ENCODE results near the gene HIVEP2. TPM values are rescaled to one million over a fixed set of nuclear protein-coding genes. Genes with fewer than 3 reads are reported as not detected.

Gene HIVEP2
- total RNA-seq, 1 donor from 2014 or later: 3.5 TPM

DNA sequence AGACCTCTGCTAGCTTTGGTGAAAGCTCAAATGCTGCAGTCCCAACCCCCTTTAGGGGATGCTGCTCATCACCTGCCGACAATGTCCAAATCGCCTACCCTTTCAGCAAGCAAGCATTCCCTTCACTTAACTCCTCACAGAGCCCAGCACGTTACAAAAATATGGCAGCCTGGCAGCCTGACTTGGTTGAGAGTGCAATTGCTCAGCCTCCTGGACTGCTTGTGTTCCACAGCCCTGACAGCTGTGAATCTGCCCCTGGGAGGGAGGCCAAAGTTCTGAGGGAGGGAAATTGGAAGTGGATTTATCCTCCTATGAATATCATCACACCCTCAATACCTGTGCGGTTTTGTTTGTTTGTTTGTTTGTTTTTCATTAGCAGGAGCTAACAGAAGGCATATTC lies 231.0 kb downstream of the HIVEP2 start:
- Mint-ChIP-seq H3K27me3 (ENCODE audit: low read depth) (no peaks in the 10 kb centered on the region), H3K4me3 (no peak overlapping the region), H3K27ac (ENCODE audit: unreplicated experiment) (no peak overlapping the region), H3K9me3 (peaks cover 5% of the 10 kb centered on the region), H3K36me3 (ENCODE audit: low read depth) (peaks cover 5% of the 10 kb centered on the region), H3K4me1 (peaks cover 8% of the 10 kb centered on the region)
- no peak for DNase-seq (ENCODE audit: low read depth, low spot score)
- TF ChIP-seq, protein P1, sequence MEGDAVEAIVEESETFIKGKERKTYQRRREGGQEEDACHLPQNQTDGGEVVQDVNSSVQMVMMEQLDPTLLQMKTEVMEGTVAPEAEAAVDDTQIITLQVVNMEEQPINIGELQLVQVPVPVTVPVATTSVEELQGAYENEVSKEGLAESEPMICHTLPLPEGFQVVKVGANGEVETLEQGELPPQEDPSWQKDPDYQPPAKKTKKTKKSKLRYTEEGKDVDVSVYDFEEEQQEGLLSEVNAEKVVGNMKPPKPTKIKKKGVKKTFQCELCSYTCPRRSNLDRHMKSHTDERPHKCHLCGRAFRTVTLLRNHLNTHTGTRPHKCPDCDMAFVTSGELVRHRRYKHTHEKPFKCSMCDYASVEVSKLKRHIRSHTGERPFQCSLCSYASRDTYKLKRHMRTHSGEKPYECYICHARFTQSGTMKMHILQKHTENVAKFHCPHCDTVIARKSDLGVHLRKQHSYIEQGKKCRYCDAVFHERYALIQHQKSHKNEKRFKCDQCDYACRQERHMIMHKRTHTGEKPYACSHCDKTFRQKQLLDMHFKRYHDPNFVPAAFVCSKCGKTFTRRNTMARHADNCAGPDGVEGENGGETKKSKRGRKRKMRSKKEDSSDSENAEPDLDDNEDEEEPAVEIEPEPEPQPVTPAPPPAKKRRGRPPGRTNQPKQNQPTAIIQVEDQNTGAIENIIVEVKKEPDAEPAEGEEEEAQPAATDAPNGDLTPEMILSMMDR (conservative IDR thresholded peaks at IDR 0.05): no peak

DNA sequence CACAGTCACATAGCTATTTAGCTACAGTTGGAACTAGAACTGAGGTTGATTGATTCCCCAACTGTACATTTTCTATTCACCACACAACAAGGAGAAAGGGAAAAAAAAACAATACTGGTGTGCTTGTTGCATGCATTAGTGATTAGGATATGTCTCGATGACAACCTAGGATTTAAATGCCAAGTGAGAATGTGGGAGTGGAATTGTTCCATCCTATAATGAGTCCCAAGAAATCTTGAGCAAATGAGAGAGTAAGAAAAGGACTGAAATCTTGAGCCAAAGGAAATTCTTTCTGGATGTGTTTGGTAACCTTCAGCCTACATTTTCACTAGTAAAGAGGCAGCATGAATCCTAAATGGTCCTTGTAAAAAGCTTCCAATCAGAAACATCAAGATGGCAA lies 232.7 kb downstream of the HIVEP2 start:
- no peak for DNase-seq (ENCODE audit: low read depth, low spot score)
- no peaks in the 10 kb centered on the region for H3K36me3 Mint-ChIP-seq (ENCODE audit: low read depth)
- H3K9me3 Mint-ChIP-seq: no peaks in the 10 kb centered on the region
- TF ChIP-seq, protein P1 (conservative IDR thresholded peaks at IDR 0.05): no peak
- H3K4me1 Mint-ChIP-seq: peaks cover 8% of the 10 kb centered on the region
- no peak overlapping the region for H3K27ac Mint-ChIP-seq (ENCODE audit: unreplicated experiment)
- H3K4me3 Mint-ChIP-seq: no peak overlapping the region
- H3K27me3 Mint-ChIP-seq (ENCODE audit: low read depth): no peaks in the 10 kb centered on the region

DNA sequence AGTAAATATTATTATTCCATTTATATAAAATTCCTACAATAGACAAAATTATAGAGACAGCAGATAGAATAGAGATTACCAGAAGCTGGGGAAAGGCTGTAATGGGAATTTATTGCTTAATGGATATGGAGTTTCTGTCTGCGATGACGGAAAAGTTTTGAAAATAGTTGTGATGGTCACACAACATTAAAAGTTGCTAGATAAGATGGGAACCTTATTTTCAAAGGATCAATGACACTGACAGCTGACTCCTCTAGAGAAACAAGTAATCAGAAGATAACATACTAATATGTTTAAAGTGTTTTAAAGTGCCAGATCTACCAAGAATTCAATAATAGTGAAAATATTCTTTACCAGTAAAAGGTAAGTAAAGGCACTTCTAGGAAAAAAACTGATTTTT lies 236.3 kb downstream of the HIVEP2 start:
- no peaks in the 10 kb centered on the region for H3K9me3 Mint-ChIP-seq
- TF ChIP-seq, protein P1 (conservative IDR thresholded peaks at IDR 0.05): no peak
- DNase-seq (ENCODE audit: low read depth, low spot score): no peak
- H3K27me3 Mint-ChIP-seq (ENCODE audit: low read depth): no peaks in the 10 kb centered on the region
- no peak overlapping the region for H3K4me3 Mint-ChIP-seq
- H3K4me1 Mint-ChIP-seq: no peaks in the 10 kb centered on the region
- H3K36me3 Mint-ChIP-seq (ENCODE audit: low read depth): no peaks in the 10 kb centered on the region
- H3K27ac Mint-ChIP-seq (ENCODE audit: unreplicated experiment): no peak overlapping the region

DNA sequence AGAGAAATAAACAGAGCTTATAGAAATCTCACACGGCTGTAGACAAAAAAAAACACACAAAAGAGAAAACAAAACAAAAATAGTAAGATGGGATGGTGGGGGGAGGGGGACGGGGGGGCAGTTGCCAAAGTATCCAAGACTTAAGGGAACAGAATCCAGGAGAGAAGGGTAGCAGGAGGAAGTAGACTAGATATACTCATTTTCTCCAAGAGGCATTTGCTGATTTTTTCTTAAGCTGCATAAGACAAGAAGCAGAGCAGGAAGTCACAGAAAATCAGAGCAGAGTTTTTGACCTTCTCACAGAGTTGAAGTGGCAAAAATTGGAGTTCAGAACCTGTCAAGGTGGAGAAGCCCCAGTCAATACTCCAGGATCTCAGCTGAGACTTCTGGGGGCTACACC lies 237.7 kb downstream of the HIVEP2 start:
- DNase-seq (ENCODE audit: low read depth, low spot score): no peak
- Mint-ChIP-seq H3K36me3 (ENCODE audit: low read depth) (no peaks in the 10 kb centered on the region), H3K27me3 (ENCODE audit: low read depth) (no peaks in the 10 kb centered on the region), H3K27ac (ENCODE audit: unreplicated experiment) (no peak overlapping the region), H3K4me1 (no peaks in the 10 kb centered on the region), H3K4me3 (no peak overlapping the region), H3K9me3 (no peaks in the 10 kb centered on the region)
- TF ChIP-seq, protein P1 (conservative IDR thresholded peaks at IDR 0.05): no peak

DNA sequence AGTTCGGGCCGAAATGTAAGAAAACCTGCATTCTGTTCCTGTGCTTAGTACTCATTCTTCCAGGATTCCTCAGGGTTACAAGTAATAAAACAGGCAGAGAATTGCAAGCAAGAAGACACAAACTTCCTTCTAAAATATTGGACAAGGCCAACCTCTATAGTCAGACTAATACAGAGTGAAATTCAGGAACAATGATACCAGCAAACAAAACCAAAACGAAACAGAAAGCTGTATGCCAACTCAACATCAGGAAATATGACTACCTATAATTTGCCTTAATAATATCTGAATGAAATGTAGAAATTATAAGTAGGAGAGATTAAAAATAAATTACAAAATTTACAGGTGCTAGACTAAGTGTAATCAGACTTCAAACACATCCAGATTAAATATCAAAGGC lies 238.8 kb downstream of the HIVEP2 start:
- Mint-ChIP-seq H3K36me3 (ENCODE audit: low read depth) (no peaks in the 10 kb centered on the region), H3K9me3 (no peaks in the 10 kb centered on the region), H3K27ac (ENCODE audit: unreplicated experiment) (no peak overlapping the region), H3K4me3 (no peak overlapping the region), H3K4me1 (no peaks in the 10 kb centered on the region), H3K27me3 (ENCODE audit: low read depth) (no peaks in the 10 kb centered on the region)
- no peak for DNase-seq (ENCODE audit: low read depth, low spot score)
- TF ChIP-seq, protein P1 (conservative IDR thresholded peaks at IDR 0.05): no peak

DNA sequence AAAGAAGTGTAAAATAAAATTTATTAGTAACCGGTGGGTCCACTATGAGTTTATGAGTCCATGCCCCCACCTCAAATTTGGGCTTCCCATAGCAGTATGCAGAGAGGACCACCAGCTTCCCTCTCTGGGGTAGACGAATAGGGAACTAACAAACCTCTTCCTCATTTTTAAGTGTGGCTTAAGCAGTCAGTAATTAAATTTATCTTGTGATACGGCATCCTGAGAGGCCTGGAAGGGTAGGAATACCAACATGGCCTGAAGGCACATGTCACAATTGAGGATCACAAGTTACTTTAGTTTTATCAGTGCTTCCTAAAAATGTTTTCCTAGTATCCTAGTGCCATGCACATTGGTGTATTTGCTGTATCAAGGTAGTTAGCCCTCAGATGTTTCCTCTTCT lies 239.9 kb downstream of the HIVEP2 start:
- no peaks in the 10 kb centered on the region for H3K4me1 Mint-ChIP-seq
- H3K9me3 Mint-ChIP-seq: no peaks in the 10 kb centered on the region
- H3K36me3 Mint-ChIP-seq (ENCODE audit: low read depth): no peaks in the 10 kb centered on the region
- no peak overlapping the region for H3K4me3 Mint-ChIP-seq
- no peak overlapping the region for H3K27ac Mint-ChIP-seq (ENCODE audit: unreplicated experiment)
- TF ChIP-seq, protein P1 (conservative IDR thresholded peaks at IDR 0.05): no peak
- DNase-seq (ENCODE audit: low read depth, low spot score): no peak
- H3K27me3 Mint-ChIP-seq (ENCODE audit: low read depth): no peaks in the 10 kb centered on the region
